ENCODE measurements around the gene PATZ1.

The PATZ1 gene

DNA sequence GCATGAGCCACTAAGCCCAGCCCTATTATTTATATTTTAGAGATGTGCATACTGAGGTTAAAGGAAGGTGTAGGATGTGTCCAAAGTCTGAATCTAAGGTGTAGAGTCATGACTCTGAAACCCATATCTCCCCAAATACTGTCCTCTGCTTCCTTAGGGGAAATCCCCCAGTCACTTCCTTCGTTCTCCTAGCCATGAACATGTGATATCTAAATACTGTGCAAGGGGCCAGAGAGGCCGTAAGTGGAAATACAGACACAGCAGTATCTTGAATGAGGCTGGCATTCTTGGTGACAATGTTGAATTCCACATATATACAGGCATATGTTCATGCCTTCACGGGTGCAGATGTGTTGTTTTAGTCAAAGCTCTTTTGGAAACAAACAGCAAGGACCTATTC is 21.3 kb upstream of the PATZ1 start:
- no peak for TF ChIP-seq ZNF8 (CRISPR knock-in tag; IDR thresholded peaks at IDR 0.05)
- ATAC-seq, result no peak

DNA sequence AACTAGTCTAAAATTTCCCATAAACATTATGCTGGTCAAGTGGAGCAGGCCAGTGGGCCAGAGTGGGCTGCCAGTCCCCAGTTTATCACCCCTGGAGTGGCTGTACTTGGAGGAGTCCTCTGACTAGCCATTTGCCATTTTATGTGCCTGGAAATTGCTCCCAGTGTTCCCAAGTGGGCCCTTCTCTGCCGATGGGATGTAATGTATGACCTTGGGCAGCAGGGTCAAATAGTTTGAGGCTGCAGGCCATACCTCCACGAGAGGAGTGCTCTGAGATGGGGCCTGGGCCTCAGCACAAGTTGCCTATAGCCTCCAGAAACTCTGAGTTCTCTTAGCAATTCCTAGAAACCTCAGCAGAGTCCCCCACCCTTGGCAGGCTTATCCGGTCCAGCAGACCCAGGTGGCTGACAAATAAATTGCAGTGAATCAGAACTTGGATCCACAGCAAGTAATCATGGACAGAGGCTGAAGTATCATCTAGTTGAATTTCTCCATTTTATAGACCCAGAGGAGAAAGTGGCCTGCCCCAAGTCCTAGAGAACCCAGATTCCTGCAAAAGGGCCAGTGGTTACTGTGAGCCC is 17.8 kb upstream of the PATZ1 start:
- TF ChIP-seq TCF4 (CRISPR knock-in tag; IDR thresholded peaks at IDR 0.05; ENCODE audit: borderline replicate concordance), result no peak
- TF ChIP-seq OSR1 (CRISPR knock-in tag; IDR thresholded peaks at IDR 0.05), result no peak
- no peak for TF ChIP-seq TOX (CRISPR knock-in tag; IDR thresholded peaks at IDR 0.05; ENCODE audit: borderline replicate concordance)
- TF ChIP-seq, protein P1, sequence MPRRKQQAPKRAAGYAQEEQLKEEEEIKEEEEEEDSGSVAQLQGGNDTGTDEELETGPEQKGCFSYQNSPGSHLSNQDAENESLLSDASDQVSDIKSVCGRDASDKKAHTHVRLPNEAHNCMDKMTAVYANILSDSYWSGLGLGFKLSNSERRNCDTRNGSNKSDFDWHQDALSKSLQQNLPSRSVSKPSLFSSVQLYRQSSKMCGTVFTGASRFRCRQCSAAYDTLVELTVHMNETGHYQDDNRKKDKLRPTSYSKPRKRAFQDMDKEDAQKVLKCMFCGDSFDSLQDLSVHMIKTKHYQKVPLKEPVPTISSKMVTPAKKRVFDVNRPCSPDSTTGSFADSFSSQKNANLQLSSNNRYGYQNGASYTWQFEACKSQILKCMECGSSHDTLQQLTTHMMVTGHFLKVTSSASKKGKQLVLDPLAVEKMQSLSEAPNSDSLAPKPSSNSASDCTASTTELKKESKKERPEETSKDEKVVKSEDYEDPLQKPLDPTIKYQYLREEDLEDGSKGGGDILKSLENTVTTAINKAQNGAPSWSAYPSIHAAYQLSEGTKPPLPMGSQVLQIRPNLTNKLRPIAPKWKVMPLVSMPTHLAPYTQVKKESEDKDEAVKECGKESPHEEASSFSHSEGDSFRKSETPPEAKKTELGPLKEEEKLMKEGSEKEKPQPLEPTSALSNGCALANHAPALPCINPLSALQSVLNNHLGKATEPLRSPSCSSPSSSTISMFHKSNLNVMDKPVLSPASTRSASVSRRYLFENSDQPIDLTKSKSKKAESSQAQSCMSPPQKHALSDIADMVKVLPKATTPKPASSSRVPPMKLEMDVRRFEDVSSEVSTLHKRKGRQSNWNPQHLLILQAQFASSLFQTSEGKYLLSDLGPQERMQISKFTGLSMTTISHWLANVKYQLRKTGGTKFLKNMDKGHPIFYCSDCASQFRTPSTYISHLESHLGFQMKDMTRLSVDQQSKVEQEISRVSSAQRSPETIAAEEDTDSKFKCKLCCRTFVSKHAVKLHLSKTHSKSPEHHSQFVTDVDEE (CRISPR knock-in tag; IDR thresholded peaks at IDR 0.05), result no peak
- TF ChIP-seq, protein P2, sequence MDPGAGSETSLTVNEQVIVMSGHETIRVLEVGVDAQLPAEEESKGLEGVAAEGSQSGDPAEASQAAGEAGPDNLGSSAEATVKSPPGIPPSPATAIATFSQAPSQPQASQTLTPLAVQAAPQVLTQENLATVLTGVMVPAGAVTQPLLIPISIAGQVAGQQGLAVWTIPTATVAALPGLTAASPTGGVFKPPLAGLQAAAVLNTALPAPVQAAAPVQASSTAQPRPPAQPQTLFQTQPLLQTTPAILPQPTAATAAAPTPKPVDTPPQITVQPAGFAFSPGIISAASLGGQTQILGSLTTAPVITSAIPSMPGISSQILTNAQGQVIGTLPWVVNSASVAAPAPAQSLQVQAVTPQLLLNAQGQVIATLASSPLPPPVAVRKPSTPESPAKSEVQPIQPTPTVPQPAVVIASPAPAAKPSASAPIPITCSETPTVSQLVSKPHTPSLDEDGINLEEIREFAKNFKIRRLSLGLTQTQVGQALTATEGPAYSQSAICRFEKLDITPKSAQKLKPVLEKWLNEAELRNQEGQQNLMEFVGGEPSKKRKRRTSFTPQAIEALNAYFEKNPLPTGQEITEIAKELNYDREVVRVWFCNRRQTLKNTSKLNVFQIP (CRISPR knock-in tag; IDR thresholded peaks at IDR 0.05; ENCODE audit: borderline replicate concordance, low read depth), result no peak
- no peak for TF ChIP-seq ZNF70 (CRISPR knock-in tag; IDR thresholded peaks at IDR 0.05)
- ATAC-seq, result no peak

DNA sequence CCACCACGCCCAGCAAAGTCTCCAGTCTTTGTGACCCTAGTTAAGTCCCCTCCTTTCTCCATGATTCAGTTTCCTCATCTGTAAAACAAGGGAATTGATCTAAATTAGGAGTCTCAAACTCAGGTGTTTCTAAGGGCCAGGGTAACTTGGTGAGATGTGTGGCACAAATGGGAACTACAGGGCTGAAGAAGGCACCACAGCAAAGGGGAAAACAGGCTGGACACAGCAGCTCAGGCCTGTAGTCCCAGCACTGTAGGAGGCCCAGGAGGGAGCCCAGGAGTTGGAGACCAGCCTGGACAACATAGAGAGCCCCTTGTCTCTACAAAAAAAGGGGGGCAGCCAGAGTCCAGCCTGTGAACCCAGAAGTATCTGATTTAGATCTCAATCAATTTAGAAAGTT is 15.6 kb upstream of the PATZ1 start:
- no peak for ATAC-seq
- no peak for TF ChIP-seq PPARA (CRISPR knock-in tag; IDR thresholded peaks at IDR 0.05; ENCODE audit: borderline replicate concordance)
- no peak for TF ChIP-seq ZFP30 (CRISPR knock-in tag; IDR thresholded peaks at IDR 0.05)
- TF ChIP-seq TOX (CRISPR knock-in tag; IDR thresholded peaks at IDR 0.05; ENCODE audit: borderline replicate concordance), result no peak
- no peak for TF ChIP-seq CSDC2 (CRISPR knock-in tag; IDR thresholded peaks at IDR 0.05)
- TF ChIP-seq, protein P3, sequence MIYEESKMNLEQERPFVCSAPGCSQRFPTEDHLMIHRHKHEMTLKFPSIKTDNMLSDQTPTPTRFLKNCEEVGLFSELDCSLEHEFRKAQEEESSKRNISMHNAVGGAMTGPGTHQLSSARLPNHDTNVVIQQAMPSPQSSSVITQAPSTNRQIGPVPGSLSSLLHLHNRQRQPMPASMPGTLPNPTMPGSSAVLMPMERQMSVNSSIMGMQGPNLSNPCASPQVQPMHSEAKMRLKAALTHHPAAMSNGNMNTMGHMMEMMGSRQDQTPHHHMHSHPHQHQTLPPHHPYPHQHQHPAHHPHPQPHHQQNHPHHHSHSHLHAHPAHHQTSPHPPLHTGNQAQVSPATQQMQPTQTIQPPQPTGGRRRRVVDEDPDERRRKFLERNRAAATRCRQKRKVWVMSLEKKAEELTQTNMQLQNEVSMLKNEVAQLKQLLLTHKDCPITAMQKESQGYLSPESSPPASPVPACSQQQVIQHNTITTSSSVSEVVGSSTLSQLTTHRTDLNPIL (CRISPR knock-in tag; IDR thresholded peaks at IDR 0.05; ENCODE audit: low read depth), result no peak
- TF ChIP-seq TCF4 (CRISPR knock-in tag; IDR thresholded peaks at IDR 0.05; ENCODE audit: borderline replicate concordance), result no peak
- no peak for TF ChIP-seq ARNTL (CRISPR knock-in tag; IDR thresholded peaks at IDR 0.05; ENCODE audit: borderline replicate concordance, low read depth)

DNA sequence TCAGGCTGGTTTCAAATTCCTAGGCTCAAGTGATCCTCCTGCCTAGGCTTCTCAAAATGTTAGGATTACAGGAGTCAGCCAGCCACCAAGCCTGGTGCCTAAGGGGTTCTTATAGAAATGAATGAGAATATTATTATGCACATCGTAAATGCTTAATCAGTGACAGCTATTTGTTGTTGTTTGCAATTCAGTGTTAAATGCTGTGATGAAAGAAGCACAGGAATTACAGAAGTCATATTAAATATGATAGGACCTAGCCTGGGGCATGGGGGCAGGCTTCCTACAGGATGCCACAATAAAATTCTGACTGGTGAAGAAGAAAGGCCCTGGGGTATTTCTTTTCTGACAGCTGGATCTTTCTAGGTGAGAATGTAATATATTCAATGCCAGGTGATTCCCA is 13.9 kb upstream of the PATZ1 start:
- ATAC-seq, result no peak
- no peak for TF ChIP-seq ZFP3 (CRISPR knock-in tag; IDR thresholded peaks at IDR 0.05)
- no peak for TF ChIP-seq GLIS3 (CRISPR knock-in tag; IDR thresholded peaks at IDR 0.05)
- no peak for TF ChIP-seq PPARA (CRISPR knock-in tag; IDR thresholded peaks at IDR 0.05; ENCODE audit: borderline replicate concordance)
- TF ChIP-seq, protein P2 (CRISPR knock-in tag; IDR thresholded peaks at IDR 0.05; ENCODE audit: borderline replicate concordance, low read depth), result no peak
- no peak for TF ChIP-seq ARNTL (CRISPR knock-in tag; IDR thresholded peaks at IDR 0.05; ENCODE audit: borderline replicate concordance, low read depth)
- no peak for TF ChIP-seq ESRRG (CRISPR knock-in tag; IDR thresholded peaks at IDR 0.05)
- TF ChIP-seq ZNF8 (CRISPR knock-in tag; IDR thresholded peaks at IDR 0.05), result no peak
- TF ChIP-seq RARB (CRISPR knock-in tag; IDR thresholded peaks at IDR 0.05), result no peak
- TF ChIP-seq, protein P1 (CRISPR knock-in tag; IDR thresholded peaks at IDR 0.05), result no peak
- TF ChIP-seq ZFP30 (CRISPR knock-in tag; IDR thresholded peaks at IDR 0.05), result no peak
- TF ChIP-seq BACH2 (CRISPR knock-in tag; IDR thresholded peaks at IDR 0.05; ENCODE audit: borderline replicate concordance), result no peak
- TF ChIP-seq, protein P3 (CRISPR knock-in tag; IDR thresholded peaks at IDR 0.05; ENCODE audit: low read depth), result no peak
